Spleen (tissue), 7 donors: ENCODE results near the gene MUS81.

Experiments
- POLR2A ChIP-seq, 3 donors: fragments of 450-650 bp; IDR thresholded peaks; one replicate each; pipeline ENCODE4 v1.5.1; 2017; ENCODE audit warnings: antibody characterized with exemption in 3 of 3, mild to moderate bottlenecking in 1 of 3
- POLR2AphosphoS5 ChIP-seq, 3 donors: sonication (generic); formaldehyde crosslinking; IDR thresholded peaks; one replicate each; pipeline ENCODE4 v1.5.1; 2017; ENCODE audit warnings: antibody characterized with exemption in 3 of 3
- TF ChIP-seq, protein P1 (sequence below), 11 experiments: fragments of 200-600 bp in 7 of 11; fragments of 450-650 bp in 4 of 11; sonication (generic) in 4 of 11; IDR thresholded peaks in 8 of 11; conservative IDR thresholded peaks in 3 of 11; 1 replicate in 7 of 11; 2 replicates in 4 of 11; pipeline versions ENCODE4 v1.4.0 to v1.8.0; 2016 to 2021; ENCODE audit warnings: antibody characterized with exemption in 11 of 11, inconsistent platforms in 4 of 11, mild to moderate bottlenecking in 1 of 11
- donor health status: DM: no; HTN: no; CAD: no; lungs with moderate emphysema.
- donor health status: DM: no; HTN: no; CAD: no.
- donor health status: DM: no; HTN: no; CAD: no.

DNA sequence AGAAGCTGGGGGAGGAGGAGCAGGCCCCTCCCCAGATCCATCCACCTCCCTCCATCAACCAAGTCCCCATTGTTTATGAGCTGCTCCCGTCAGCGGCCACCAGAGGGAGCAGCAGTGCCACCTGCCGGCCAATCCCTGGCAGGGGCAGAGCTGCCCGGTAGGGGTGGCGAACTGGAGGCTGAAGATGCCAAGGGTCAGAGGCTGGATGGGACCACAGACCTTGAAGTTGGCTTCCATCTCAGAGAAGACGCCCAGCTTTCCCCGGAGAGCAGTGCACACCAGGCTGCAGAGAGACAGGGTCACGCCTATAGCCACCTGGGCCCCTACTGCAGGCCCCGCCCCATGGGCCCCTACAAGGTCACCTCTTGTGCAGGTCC, 24.5 kb downstream of the MUS81 start:
- TF ChIP-seq POLR2A (IDR thresholded peaks at IDR 0.05) (no peak), POLR2AphosphoS5 (IDR thresholded peaks at IDR 0.05) (peak; percentile 85 to 88 (median 86))
- TF ChIP-seq, protein P1, sequence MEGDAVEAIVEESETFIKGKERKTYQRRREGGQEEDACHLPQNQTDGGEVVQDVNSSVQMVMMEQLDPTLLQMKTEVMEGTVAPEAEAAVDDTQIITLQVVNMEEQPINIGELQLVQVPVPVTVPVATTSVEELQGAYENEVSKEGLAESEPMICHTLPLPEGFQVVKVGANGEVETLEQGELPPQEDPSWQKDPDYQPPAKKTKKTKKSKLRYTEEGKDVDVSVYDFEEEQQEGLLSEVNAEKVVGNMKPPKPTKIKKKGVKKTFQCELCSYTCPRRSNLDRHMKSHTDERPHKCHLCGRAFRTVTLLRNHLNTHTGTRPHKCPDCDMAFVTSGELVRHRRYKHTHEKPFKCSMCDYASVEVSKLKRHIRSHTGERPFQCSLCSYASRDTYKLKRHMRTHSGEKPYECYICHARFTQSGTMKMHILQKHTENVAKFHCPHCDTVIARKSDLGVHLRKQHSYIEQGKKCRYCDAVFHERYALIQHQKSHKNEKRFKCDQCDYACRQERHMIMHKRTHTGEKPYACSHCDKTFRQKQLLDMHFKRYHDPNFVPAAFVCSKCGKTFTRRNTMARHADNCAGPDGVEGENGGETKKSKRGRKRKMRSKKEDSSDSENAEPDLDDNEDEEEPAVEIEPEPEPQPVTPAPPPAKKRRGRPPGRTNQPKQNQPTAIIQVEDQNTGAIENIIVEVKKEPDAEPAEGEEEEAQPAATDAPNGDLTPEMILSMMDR (IDR thresholded peaks at IDR 0.05 in 8 of 11, conservative IDR thresholded peaks at IDR 0.05 in 3 of 11): peak; percentile 98 to 100 (median 99)
